ENCODE results near the gene UBXN11.

UBXN11 gene

DNA sequence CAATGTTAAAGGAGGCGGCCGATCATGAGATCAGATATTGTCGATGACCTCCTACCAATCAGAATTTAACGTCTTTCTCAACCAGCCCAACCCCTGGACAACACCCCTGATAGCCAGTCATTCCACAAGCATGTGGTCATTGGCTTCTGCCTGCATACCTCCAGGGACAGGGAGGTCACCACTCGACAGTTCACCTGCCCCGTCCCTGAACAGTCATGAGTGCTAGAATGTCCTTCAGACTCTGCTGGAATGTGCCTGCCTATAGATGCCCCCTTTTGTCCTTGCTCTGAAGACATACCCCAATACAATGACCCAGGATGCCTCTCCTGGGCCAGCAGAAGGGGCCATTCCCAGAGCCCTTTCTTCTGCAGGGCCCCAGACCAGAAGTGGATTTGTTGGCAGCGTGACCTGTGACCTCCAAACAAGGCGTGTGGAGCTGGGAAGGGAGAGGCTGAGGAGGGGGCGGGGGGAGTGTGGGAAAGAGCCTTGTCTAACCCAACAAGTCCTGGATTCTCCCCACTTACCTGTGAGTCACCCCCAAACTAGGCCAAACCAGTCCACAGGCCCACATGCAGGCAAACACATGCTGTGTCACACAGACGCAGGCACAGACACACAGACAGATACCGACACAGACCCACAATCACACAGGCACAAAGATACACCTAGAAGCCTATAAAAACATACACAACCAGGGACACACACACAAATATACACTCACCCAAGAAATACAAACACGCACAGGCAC is 45.3 kb upstream of the UBXN11 start:
- H3K4me2 ChIP-seq (ENCODE audit: low read depth, low read length, poor library complexity, severe bottlenecking), result no peak overlapping the region
- no peaks in the 10 kb centered on the region for H3K9me2 ChIP-seq (replicated peaks; ENCODE audit: insufficient read depth, low read length)
- no peaks in the 10 kb centered on the region for H3K9me3 ChIP-seq (ENCODE audit: insufficient read depth, low read length)
- H3K79me2 ChIP-seq (ENCODE audit: insufficient read depth, low read length), result no peaks in the 10 kb centered on the region
- no peaks in the 10 kb centered on the region for H3K27me3 ChIP-seq (ENCODE audit: low read length)
- H2AFZ ChIP-seq (ENCODE audit: low read depth, low read length, severe bottlenecking), result no peak overlapping the region
- H3K9ac ChIP-seq (ENCODE audit: low read length), result no peak overlapping the region
- no peak overlapping the region for H3K27ac ChIP-seq (ENCODE audit: low read depth, low read length)
- TF ChIP-seq, protein P1, sequence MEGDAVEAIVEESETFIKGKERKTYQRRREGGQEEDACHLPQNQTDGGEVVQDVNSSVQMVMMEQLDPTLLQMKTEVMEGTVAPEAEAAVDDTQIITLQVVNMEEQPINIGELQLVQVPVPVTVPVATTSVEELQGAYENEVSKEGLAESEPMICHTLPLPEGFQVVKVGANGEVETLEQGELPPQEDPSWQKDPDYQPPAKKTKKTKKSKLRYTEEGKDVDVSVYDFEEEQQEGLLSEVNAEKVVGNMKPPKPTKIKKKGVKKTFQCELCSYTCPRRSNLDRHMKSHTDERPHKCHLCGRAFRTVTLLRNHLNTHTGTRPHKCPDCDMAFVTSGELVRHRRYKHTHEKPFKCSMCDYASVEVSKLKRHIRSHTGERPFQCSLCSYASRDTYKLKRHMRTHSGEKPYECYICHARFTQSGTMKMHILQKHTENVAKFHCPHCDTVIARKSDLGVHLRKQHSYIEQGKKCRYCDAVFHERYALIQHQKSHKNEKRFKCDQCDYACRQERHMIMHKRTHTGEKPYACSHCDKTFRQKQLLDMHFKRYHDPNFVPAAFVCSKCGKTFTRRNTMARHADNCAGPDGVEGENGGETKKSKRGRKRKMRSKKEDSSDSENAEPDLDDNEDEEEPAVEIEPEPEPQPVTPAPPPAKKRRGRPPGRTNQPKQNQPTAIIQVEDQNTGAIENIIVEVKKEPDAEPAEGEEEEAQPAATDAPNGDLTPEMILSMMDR (IDR thresholded peaks at IDR 0.05; ENCODE audit: insufficient read depth, low read length, poor library complexity, severe bottlenecking), result no peak
- no peak for TF ChIP-seq EZH2phosphoT487 (conservative IDR thresholded peaks at IDR 0.05; ENCODE audit: low read length)
- no peaks in the 10 kb centered on the region for H3F3A ChIP-seq (ENCODE audit: insufficient read depth)
- no peaks in the 10 kb centered on the region for H3K36me3 ChIP-seq (ENCODE audit: low read length)
- no peaks in the 10 kb centered on the region for H4K20me1 ChIP-seq (ENCODE audit: low read depth, low read length)
- H3K4me3 ChIP-seq (ENCODE audit: insufficient read depth, low read length, poor library complexity, severe bottlenecking), result no peak overlapping the region

DNA sequence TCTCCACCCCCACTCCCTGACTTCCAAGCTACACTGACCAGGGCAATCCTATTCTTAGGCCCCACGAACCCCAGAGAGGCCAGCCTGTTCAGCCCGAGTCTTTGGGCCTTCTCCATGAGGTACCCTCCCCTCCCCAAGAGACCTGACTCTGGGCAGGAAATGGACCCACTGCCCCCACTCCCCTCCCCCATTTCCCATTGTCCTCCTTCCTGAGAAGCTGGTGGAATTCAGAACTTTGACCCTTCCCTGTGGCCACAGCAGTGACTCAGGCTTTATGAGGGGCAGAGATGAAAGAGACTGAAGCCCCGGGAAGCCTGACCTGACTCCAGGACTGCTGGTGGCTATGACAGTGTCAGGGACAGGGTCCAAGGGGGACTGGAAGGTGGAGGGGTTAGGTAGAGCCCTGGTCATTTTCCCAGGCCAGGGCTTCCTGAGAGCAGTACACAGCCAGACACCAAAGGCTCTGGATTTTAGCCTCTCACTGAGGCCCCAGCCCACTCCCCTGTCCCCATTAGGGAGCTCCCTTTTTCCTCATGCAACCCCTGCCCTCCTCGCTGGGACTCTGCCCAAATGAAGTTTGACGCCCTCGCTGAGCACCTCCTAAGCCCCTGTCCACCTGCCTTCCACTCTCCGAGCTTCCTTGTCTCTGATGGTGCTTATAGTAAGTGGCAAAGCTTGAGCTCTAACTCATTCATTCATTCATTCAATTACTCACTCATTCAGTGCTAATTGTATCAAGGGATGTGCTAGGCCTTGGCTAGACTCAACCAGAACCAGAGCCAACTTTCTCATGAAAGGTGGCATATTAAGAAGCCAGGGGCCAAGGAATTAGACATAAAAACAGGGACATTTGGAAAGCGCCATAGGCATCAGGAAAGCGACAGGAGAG is 44.5 kb upstream of the UBXN11 start:
- H3K4me3 ChIP-seq (ENCODE audit: insufficient read depth, low read length, poor library complexity, severe bottlenecking), result no peak overlapping the region
- H3K4me2 ChIP-seq (ENCODE audit: low read depth, low read length, poor library complexity, severe bottlenecking), result no peak overlapping the region
- H3K9me2 ChIP-seq (replicated peaks; ENCODE audit: insufficient read depth, low read length), result no peaks in the 10 kb centered on the region
- no peak for TF ChIP-seq EZH2phosphoT487 (conservative IDR thresholded peaks at IDR 0.05; ENCODE audit: low read length)
- TF ChIP-seq, protein P1 (IDR thresholded peaks at IDR 0.05; ENCODE audit: insufficient read depth, low read length, poor library complexity, severe bottlenecking), result no peak
- no peaks in the 10 kb centered on the region for H3K27me3 ChIP-seq (ENCODE audit: low read length)
- no peaks in the 10 kb centered on the region for H3K79me2 ChIP-seq (ENCODE audit: insufficient read depth, low read length)
- no peaks in the 10 kb centered on the region for H3F3A ChIP-seq (ENCODE audit: insufficient read depth)
- no peak overlapping the region for H3K27ac ChIP-seq (ENCODE audit: low read depth, low read length)
- H2AFZ ChIP-seq (ENCODE audit: low read depth, low read length, severe bottlenecking), result no peak overlapping the region
- H3K9me3 ChIP-seq (ENCODE audit: insufficient read depth, low read length), result no peaks in the 10 kb centered on the region
- H3K9ac ChIP-seq (ENCODE audit: low read length), result no peak overlapping the region
- H4K20me1 ChIP-seq (ENCODE audit: low read depth, low read length), result no peaks in the 10 kb centered on the region
- no peaks in the 10 kb centered on the region for H3K36me3 ChIP-seq (ENCODE audit: low read length)

DNA sequence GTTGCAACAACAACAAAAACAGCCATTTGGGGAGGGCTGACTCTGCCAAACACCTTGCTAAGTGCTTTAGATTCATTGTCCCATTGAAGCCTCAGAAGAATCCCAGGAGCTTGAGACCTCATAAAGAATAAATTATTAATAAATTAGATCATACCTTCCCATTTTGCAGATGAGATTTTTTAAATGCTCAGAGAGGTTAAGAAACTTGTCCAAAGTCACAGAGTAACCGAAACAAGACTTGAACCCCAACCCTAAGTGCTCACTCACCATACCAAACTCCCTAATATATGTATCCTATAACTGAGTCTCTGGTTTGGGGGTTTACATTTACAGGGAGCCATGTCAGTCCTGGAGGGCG is 43.9 kb upstream of the UBXN11 start:
- Histone ChIP-seq H4K20me1 (ENCODE audit: low read depth, low read length) (no peaks in the 10 kb centered on the region), H2AFZ (ENCODE audit: low read depth, low read length, severe bottlenecking) (no peak overlapping the region), H3K36me3 (ENCODE audit: low read length) (no peaks in the 10 kb centered on the region), H3K9ac (ENCODE audit: low read length) (no peak overlapping the region), H3K9me2 (replicated peaks; ENCODE audit: insufficient read depth, low read length) (no peaks in the 10 kb centered on the region), H3K27ac (ENCODE audit: low read depth, low read length) (no peak overlapping the region), H3K79me2 (ENCODE audit: insufficient read depth, low read length) (no peaks in the 10 kb centered on the region), H3K9me3 (ENCODE audit: insufficient read depth, low read length) (no peaks in the 10 kb centered on the region), H3K4me2 (ENCODE audit: low read depth, low read length, poor library complexity, severe bottlenecking) (no peak overlapping the region), H3K4me3 (ENCODE audit: insufficient read depth, low read length, poor library complexity, severe bottlenecking) (no peak overlapping the region), H3F3A (ENCODE audit: insufficient read depth) (no peaks in the 10 kb centered on the region), H3K27me3 (ENCODE audit: low read length) (no peaks in the 10 kb centered on the region)
- TF ChIP-seq EZH2phosphoT487 (conservative IDR thresholded peaks at IDR 0.05; ENCODE audit: low read length), result no peak
- TF ChIP-seq, protein P1 (IDR thresholded peaks at IDR 0.05; ENCODE audit: insufficient read depth, low read length, poor library complexity, severe bottlenecking), result no peak
